IMR-90 (cell line): ENCODE measurements around the gene TFE3. TPM values are rescaled to one million over a fixed set of nuclear protein-coding genes. Genes with fewer than 3 reads are reported as not detected.
A peak's percentile ranks its signal among the peaks of the same experiment; 100 is the strongest.

Source experiments
- ATAC-seq: fragments of 200-7000 bp; cut with Tn5 transposase; 2 replicates; pipeline ENCODE4 v1.9.1; 2020; ENCODE audit warnings: low read depth, mild to moderate bottlenecking, moderate library complexity
- BruUV-seq: library from RNA; stranded (reverse); fragments of 400-500 nt; replicated peaks from 2 replicates; lab custom pipeline; 2021; lab: Mats Ljungman, UMichigan
- CTCF ChIA-PET: fragments of 300-600 bp; formaldehyde crosslinking; extraction: SDS; loops from one replicate; lab custom pipeline; 2021; ENCODE audit warnings: antibody characterized with exemption; lab: Yijun Ruan, JAX
- POLR2A ChIA-PET: fragments of 300-600 bp; sonication (Branson Sonifier 250); formaldehyde crosslinking; loops from one replicate; lab custom pipeline; 2022; ENCODE audit warnings: antibody characterized with exemption; ENCODE audit not compliant: unreplicated experiment; lab: Charles Lee
- DNase-seq: peaks from one replicate; pipeline ENCODE4 v3.0.0; 2013
- H2AFZ ChIP-seq: replicated peaks from 2 replicates; pipeline ENCODE3; 2013; ENCODE audit warnings: low read length, mild to moderate bottlenecking; ENCODE audit not compliant: poor library complexity
- H2AK5ac ChIP-seq: 2 replicates; pipeline ENCODE4 v1.6.1; 2013; ENCODE audit warnings: low read depth, low read length, inconsistent platforms
- H2AK9ac ChIP-seq: replicated peaks from 2 replicates; pipeline ENCODE3; 2013; ENCODE audit warnings: mild to moderate bottlenecking, low read depth, low read length, moderate library complexity; ENCODE audit not compliant: poor library complexity
- H2BK120ac ChIP-seq: 2 replicates; pipeline ENCODE4 v1.6.1; 2013; ENCODE audit warnings: low read depth, low read length, inconsistent platforms
- H2BK15ac ChIP-seq: 3 replicates; pipeline ENCODE4 v1.6.1; 2013; ENCODE audit warnings: low read depth, low read length, inconsistent platforms
- H2BK20ac ChIP-seq: 2 replicates; pipeline ENCODE4 v1.6.1; 2013; ENCODE audit warnings: low read depth, mild to moderate bottlenecking, inconsistent platforms, low read length, moderate library complexity
- H2BK5ac ChIP-seq: 2 replicates; pipeline ENCODE4 v1.6.1; 2013; ENCODE audit warnings: mild to moderate bottlenecking, low read depth, low read length, inconsistent platforms; ENCODE audit not compliant: poor library complexity, severe bottlenecking
- H3K14ac ChIP-seq: replicated peaks from 2 replicates; pipeline ENCODE4 v1.6.1; 2013; ENCODE audit warnings: low read depth, low read length, inconsistent platforms
- H3K18ac ChIP-seq: 2 replicates; pipeline ENCODE4 v1.6.1; 2013; ENCODE audit warnings: low read depth, low read length, control low read depth
- H3K23ac ChIP-seq: 2 replicates; pipeline ENCODE4 v1.6.1; 2013; ENCODE audit warnings: low read depth, low read length, inconsistent platforms
- H3K27ac ChIP-seq: 2 replicates; pipeline ENCODE4 v1.5.1; 2013; ENCODE audit warnings: mild to moderate bottlenecking, control low read depth, low read length; ENCODE audit not compliant: insufficient read depth
- H3K27me3 ChIP-seq: 2 replicates; pipeline ENCODE4 v1.6.1; 2013; ENCODE audit warnings: low read length; ENCODE audit not compliant: control insufficient read depth, insufficient read depth
- H3K36me3 ChIP-seq: 2 replicates; pipeline ENCODE4 v1.6.1; 2013; ENCODE audit warnings: low read length, mixed read lengths; ENCODE audit not compliant: control insufficient read depth, insufficient read depth
- H3K4ac ChIP-seq: 2 replicates; pipeline ENCODE4 v1.6.1; 2013; ENCODE audit warnings: low read depth, low read length, inconsistent platforms
- H3K4me1 ChIP-seq: 2 replicates; pipeline ENCODE4 v1.6.1; 2013; ENCODE audit warnings: low read length, mixed read lengths; ENCODE audit not compliant: control insufficient read depth, insufficient read depth
- H3K4me2 ChIP-seq: 2 replicates; pipeline ENCODE4 v1.6.1; 2013; ENCODE audit warnings: low read depth, mild to moderate bottlenecking, control low read depth, low read length, moderate library complexity
- H3K4me3 ChIP-seq: 2 replicates; pipeline ENCODE4 v1.5.1; 2013; ENCODE audit warnings: low read depth, mild to moderate bottlenecking, control low read depth, low read length, moderate library complexity; ENCODE audit not compliant: insufficient read depth
- H3K56ac ChIP-seq: 2 replicates; pipeline ENCODE4 v1.6.1; 2013; ENCODE audit warnings: low read length, inconsistent platforms; ENCODE audit not compliant: insufficient read depth; ENCODE audit errors: extremely low read depth
- H3K79me1 ChIP-seq, 2 experiments: 2 replicates each; pipeline ENCODE4 v1.6.1; 2013; ENCODE audit warnings: low read length in 2 of 2, inconsistent platforms in 1 of 2, low read depth in 1 of 2
- H3K9ac ChIP-seq: 2 replicates; pipeline ENCODE4 v1.6.1; 2013; ENCODE audit warnings: low read depth, low read length, control low read depth
- H3K9me1 ChIP-seq: 2 replicates; pipeline ENCODE4 v1.6.1; 2013; ENCODE audit warnings: low read length, inconsistent platforms; ENCODE audit not compliant: insufficient read depth
- H3K9me3 ChIP-seq: 2 replicates; pipeline ENCODE4 v1.6.1; 2013; ENCODE audit warnings: low read length; ENCODE audit not compliant: control insufficient read depth, insufficient read depth
- H4K20me1 ChIP-seq: 2 replicates; pipeline ENCODE4 v1.6.1; 2013; ENCODE audit warnings: low read length, inconsistent platforms; ENCODE audit not compliant: insufficient read depth
- H4K5ac ChIP-seq: 2 replicates; pipeline ENCODE4 v1.6.1; 2013; ENCODE audit warnings: mild to moderate bottlenecking, low read depth, low read length, control low read depth
- H4K8ac ChIP-seq, 2 experiments: 2 replicates each; pipeline ENCODE4 v1.6.1; 2013; ENCODE audit warnings: low read depth in 2 of 2, low read length in 2 of 2, control low read depth in 1 of 2, inconsistent platforms in 1 of 2
- H4K91ac ChIP-seq: 2 replicates; pipeline ENCODE4 v1.6.1; 2013; ENCODE audit warnings: low read depth, low read length, inconsistent platforms; ENCODE audit not compliant: insufficient read depth
- BHLHE40 ChIP-seq: fragments of 150-350 bp; IDR thresholded peaks from 2 replicates; pipeline ENCODE4 v1.6.1; 2016; ENCODE audit warnings: mild to moderate bottlenecking, low read depth, low read length
- CEBPB ChIP-seq: IDR thresholded peaks from 2 replicates; pipeline ENCODE4 v1.6.1; 2012; ENCODE audit warnings: low read depth, low read length, improper control_type of control experiment
- FOS ChIP-seq: fragments of 150-350 bp; IDR thresholded peaks from 2 replicates; pipeline ENCODE4 v1.6.1; 2016; ENCODE audit warnings: low read depth, low read length
- MAZ ChIP-seq: IDR thresholded peaks from 2 replicates; pipeline ENCODE4 v1.6.1; 2012; ENCODE audit warnings: low read depth, mild to moderate bottlenecking, low read length, improper control_type of control experiment, moderate library complexity, borderline replicate concordance
- MXI1 ChIP-seq: IDR thresholded peaks from 2 replicates; pipeline ENCODE4 v1.6.1; 2012; ENCODE audit warnings: low read depth, mild to moderate bottlenecking, low read length, moderate library complexity, borderline replicate concordance
- POLR2A ChIP-seq: IDR thresholded peaks from 2 replicates; pipeline ENCODE4 v1.6.1; 2012; ENCODE audit warnings: mild to moderate bottlenecking, low read depth, low read length
- RCOR1 ChIP-seq: IDR thresholded peaks from 2 replicates; pipeline ENCODE4 v1.6.1; 2012; ENCODE audit warnings: mild to moderate bottlenecking, low read length, improper control_type of control experiment; ENCODE audit not compliant: insufficient replicate concordance
- SMC3 ChIP-seq: fragments of 150-350 bp; IDR thresholded peaks from 2 replicates; pipeline ENCODE4 v1.6.1; 2016; ENCODE audit warnings: low read depth, mild to moderate bottlenecking, antibody characterized with exemption, low read length, moderate library complexity
- WGBS, 2 experiments: methylation state at CpG; one replicate each; pipeline versions ENCODE4 v1.1.5 to v1.1.7; 2013; ENCODE audit warnings: missing lambda C conversion rate in 2 of 2; ENCODE audit not compliant: insufficient read length in 1 of 2; ENCODE audit errors: extremely low coverage in 2 of 2; 5-methylcytosine and 5-hydroxymethylcytosine counted together
- dilution Hi-C: fragments of 300-500 bp; cut with HindIII; formaldehyde crosslinking; loops from one replicate; pipeline ENCODE4 v1.14.3; 2018; ENCODE audit warnings: low sequenced_read_pairs; ENCODE audit not compliant: unreplicated experiment
- in situ Hi-C: fragments of 300-500 bp; cut with MboI; formaldehyde crosslinking; loops from 3 replicates; pipeline ENCODE4 v1.14.3; 2019; ENCODE audit warnings: low sequenced_read_pairs, inconsistent platforms, mixed read lengths
- intact Hi-C: fragments of 100-400 bp; cut with micrococcal nuclease; formaldehyde crosslinking; loops from 2 replicates; pipeline ENCODE4 v1.10.0; 2022
- polyA plus RNA-seq, 3 experiments: library from polyadenylated mRNA; depleted of rRNA; stranded (reverse); fragments of >200 nt; gene quantifications; 2 replicates each; pipeline ENCODE4 v1.2.3, GENCODE V29; 2012; ENCODE audit warnings: low replicate concordance in 1 of 3
- total RNA-seq: library from RNA; depleted of rRNA; stranded (reverse); fragments of >200 nt; gene quantifications from 2 replicates; pipeline ENCODE4 v1.2.3, GENCODE V29; 2012

The TFE3 gene
- total and polyA plus RNA-seq, 2 of the 4 experiments (the other 2 are of a cell fraction): 24.4 to 40.5 TPM

DNA sequence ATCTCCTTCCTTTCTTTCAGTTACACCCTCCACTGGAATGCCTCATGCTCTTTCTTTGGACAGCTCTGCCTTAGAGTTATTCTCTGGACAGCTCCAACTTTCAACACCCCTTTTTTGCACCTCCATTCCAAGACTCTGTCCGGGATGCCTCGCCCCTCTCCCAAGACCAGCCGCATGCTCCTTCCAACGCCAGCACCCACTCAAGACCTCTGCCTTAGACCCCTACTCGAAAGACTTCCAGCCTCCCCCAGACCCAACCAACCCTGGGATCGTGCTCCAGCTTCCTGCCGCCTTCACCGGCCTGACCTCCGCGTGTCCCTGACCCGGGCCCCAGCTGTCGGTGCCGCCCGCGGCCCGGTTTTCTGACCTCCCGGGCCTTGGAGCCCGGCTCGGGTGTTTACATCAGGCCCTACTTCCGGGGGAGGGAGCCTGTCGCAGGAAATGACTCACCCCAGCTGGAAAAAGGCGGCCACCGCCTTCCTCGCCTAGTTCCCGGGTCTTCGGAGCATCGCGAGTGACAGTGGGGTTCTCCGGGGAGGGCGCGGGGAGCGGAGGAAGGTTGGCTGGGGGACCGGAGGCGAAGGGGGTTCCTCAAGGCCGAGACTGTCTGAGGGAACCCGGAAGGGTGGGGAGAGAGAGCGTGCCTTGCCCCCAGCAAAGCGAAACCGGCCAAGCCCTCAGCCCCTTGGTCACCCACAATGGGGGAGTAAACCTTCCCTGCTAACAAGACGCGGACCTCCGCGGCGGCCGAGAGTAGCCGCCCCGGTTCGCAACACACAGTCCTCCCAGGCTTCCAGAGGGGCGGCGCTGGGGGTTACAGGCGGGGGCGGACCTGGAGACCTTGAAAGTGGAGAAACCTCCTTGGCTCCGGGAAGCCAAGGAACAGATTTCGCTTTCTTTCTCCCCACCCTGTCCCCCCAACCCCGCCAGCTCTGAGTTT lies 36.6 kb upstream of the TFE3 start, which contains the start of gene WDR45:
TSS of gene WDR45 (minus strand) at position 399 of the 940 bp plus-strand sequence. CDS start 1,792 bp downstream, outside the sequence.
- WGBS, 2 experiments: 17% methylated on average over 8 of the region's 55 CpGs; no CpG with 5 or more reads in 1 of the 2 experiments
- peak within 1 kb of the TSS; percentile 92 for H3K4me2 ChIP-seq
- peak within 1 kb of the TSS; percentile 75 for H3K18ac ChIP-seq
- peak within 1 kb of the TSS; percentile 53; the same call in 1 of the 2 replicates for H2BK20ac ChIP-seq
- H3K27me3 ChIP-seq: no peaks in the 10 kb centered on the region
- H2BK5ac ChIP-seq: peak within 1 kb of the TSS; percentile 89
- H2AK5ac ChIP-seq: peak within 1 kb of the TSS; percentile 96
- H4K91ac ChIP-seq: peak within 1 kb of the TSS; percentile 93
- H2AFZ ChIP-seq: peak within 1 kb of the TSS; percentile 87
- peaks cover 12% of the 10 kb centered on the region for H3K36me3 ChIP-seq
- peak within 1 kb of the TSS; percentile 76 for H3K56ac ChIP-seq
- ChIA-PET POLR2A (interaction anchor here (0.7 to 1.4 kb wide), 2 partner anchors 122 to 1077 kb away, joined by 3 to 5 read pairs; partner anchors contain the start of gene OTUD5), CTCF (interaction anchor here (0.6 kb wide), 1 partner anchor 82 kb away, joined by 3 read pairs; no protein-coding TSS in a partner anchor)
- BruUV-seq: no TSS peak
- peak within 1 kb of the TSS; percentile 97 for H3K9ac ChIP-seq
- H3K27ac ChIP-seq: peak within 1 kb of the TSS; percentile 99
- H3K9me3 ChIP-seq: no peaks in the 10 kb centered on the region
- peak within 1 kb of the TSS; percentile 98 for H3K4ac ChIP-seq
- H3K14ac ChIP-seq: peak within 1 kb of the TSS; percentile 98
- no peaks in the 10 kb centered on the region for H4K20me1 ChIP-seq
- H4K5ac ChIP-seq: peak within 1 kb of the TSS; percentile 81
- peak within 1 kb of the TSS; percentile 98 for H2AK9ac ChIP-seq
- intact Hi-C loops: loop anchor here (10.0 kb wide), 1 partner anchor 85 kb away; the partner anchor contains the start of gene MAGIX
- H2BK120ac ChIP-seq: peak within 1 kb of the TSS; percentile 18; the same call in 1 of the 2 replicates
- DNase-seq: peak; percentile 63
- H3K79me1 ChIP-seq: peaks cover 8 to 13% of the 10 kb centered on the region in 2 experiments
- H3K9me1 ChIP-seq: no peaks in the 10 kb centered on the region
- peak within 1 kb of the TSS; percentile 91 for H3K4me3 ChIP-seq
- peak within 1 kb of the TSS; percentile 97; the same call in 1 of the 2 replicates for H3K23ac ChIP-seq
- H2BK15ac ChIP-seq: peak within 1 kb of the TSS; percentile 87; the same call in 1 of the 3 replicates
- dilution Hi-C loops: no loop called here
- in situ Hi-C loops: no loop called here
- peak within 1 kb of the TSS; percentile 96 to 100 for H4K8ac ChIP-seq
- peaks cover 2% of the 10 kb centered on the region; the same call in 1 of the 2 replicates for H3K4me1 ChIP-seq
- TF ChIP-seq CEBPB (no peak), MAZ (peak; percentile 70; the same call in 1 of the 2 replicates), MXI1 (no peak), RCOR1 (no peak), BHLHE40 (no peak), POLR2A (peak; percentile 60; the same call in 1 of the 2 replicates), FOS (peak; percentile 49), SMC3 (no peak)
- ATAC-seq: peak; percentile 86
